Brain pericyte (primary cell): Measurements from ENCODE around the gene TCF7L2.

ENCODE experiments used
- DNase-seq: peaks from one replicate; pipeline ENCODE4 v3.0.0-alpha.2; 2012; ENCODE audit warnings: low read depth, low spot score

Gene TCF7L2

DNA sequence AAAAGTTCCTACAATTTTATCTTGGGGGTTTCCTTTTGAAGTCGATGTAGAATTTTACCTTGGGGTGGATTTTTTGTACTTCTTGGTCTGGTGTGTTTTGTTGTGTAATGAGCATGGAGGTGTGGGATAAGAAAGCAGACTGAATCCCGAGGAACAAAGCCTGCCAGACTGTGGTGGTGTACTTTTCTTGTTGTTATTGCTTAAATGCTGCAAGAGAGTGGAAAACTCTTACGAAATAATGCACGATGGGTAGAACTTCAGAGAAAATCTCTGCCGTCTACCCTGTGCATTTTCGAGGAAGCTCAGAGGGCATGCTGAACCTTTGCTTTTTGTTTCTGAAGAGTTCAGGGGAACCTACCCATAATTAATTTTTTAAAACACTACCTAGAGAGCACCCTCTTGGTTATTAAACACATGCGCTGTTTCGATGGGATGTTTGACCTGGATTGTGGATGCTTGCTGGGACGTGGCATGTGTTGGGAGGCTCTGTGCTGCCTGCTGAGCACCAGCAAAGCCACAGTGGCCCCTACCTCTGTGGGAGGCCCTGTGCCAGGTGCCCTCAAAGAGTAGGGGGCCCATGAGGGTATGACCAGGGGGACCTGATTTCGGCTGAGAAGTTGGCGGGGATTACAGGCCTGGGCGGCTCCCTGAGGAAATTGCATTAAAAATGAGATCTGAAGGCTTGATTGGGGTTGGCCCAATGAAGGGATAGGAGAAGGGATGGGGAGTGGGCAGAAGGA, 94.1 kb downstream of the TCF7L2 start:
- no peak for DNase-seq

- DNase-seq = no peak
Measured at GRCh38 chr10:113045147-113046055, 95.4 kb downstream of the TCF7L2 start.

DNA sequence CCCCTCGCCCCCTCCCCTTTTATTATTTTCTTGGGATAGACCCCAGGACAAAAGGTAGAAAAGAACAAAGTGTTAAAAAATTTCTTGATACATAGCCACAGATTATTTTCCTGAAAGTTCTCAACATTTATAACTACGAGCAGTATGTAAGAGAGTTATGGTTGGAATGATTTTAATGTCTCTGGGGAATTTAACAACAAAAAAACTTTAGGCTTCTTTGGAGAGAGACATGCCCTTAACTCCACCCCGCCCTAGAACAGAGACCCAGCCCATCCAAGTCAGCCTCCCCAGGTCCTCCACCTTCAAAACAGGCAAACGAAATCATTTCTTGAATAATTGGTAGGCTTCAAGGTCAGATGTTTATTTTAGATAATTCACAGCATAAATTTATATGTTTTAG, 97.1 kb downstream of the TCF7L2 start:
- no peak for DNase-seq

- no peak for DNase-seq
Measured at GRCh38 chr10:113047605-113047962, 97.5 kb downstream of the TCF7L2 start.

GRCh38 chr10:113047963-113048781, 98.1 kb downstream of the TCF7L2 start:
- DNase-seq = no peak

DNA sequence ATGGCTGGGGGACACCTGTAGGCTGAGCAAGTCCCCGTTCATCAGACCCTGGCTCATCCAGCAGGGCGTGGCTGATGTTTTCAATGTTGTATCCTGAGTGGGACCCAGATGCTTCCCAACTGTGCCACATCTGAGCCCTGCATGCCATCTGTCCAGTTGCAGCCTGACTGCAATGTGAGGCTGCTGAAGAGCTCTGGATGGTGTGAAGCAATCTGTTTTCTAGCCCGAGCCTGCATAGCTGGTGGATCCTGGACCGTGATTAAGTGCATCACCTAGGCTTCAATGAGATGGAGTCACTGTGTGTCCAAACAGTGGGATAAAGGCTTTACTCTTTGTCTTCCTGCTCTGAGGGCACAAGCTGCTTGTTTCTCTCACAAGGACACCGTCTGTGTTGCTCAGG, 99.8 kb downstream of the TCF7L2 start:
- DNase-seq = no peak

- DNase-seq = no peak
Measured at GRCh38 chr10:113052076-113052830, 102.2 kb downstream of the TCF7L2 start.

- DNase-seq = no peak
Measured at GRCh38 chr10:113053091-113053490, 103.0 kb downstream of the TCF7L2 start.

- no peak for DNase-seq
Measured at GRCh38 chr10:113053881-113054280, 103.8 kb downstream of the TCF7L2 start.

DNA sequence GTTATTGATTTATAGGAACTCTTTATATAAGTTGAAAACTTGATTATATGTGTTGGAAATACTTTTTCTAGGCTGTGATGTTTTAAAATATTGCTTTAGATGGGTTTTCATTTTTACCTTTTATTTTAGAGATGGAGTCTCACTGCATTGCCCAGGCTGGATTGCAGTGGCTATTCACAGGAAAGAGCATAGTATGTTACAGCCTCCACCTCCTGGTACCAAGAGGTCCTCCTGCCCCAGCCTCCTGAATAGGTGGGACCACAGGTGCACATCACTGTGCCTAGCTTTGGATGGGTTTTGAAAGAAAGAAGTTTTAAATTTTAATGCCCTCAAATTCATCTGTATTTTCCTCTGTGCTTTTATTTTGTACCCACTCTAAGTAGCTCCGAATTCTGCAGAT, 105.4 kb downstream of the TCF7L2 start:
- no peak for DNase-seq

DNA sequence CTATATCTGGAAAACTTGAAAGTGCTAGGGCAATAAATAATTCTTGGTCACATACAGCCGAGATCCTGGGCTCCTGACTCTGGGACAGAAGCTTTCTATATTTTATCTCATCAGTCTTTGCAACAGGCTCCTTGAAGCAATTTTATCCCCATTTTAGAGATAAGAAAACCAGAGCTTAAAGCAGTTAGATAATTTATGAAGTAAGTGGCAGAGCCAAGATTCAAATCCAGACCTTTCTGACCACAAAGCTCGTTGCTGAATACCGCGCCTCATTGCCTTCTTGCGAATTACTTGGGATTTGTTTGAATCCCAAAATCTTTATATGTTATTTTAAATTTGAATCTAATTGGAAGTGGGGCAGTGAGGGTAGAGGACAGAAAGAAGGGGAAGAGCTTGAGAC, 106.0 kb downstream of the TCF7L2 start:
- no peak for DNase-seq

DNA sequence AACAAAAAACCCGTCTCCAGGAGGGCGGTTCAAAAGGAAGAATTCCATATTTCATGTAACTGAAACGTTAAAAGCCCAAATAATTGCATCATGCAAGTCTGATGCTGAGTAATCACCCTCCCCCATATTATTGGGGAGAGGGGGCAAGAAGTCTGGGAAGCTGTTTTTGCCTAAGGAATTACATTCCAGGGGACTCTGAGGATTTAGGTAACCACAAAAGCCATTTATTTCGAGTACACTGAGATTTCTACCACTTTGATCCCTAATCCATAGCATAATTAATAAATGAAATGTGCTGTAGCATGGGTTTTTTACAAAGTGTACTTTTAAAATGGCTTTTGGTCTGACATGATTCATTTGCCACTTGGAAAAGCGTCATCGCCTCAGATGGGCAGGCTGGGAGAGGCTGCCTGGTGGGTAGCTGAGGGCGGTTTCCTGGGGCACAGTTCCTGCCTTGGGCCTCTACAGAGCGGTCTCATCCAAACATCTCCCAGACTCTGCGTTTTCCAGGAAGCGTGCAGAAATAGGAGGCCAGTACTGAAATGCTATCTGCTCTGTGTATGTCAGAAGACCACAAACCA, 106.5 kb downstream of the TCF7L2 start:
- DNase-seq = no peak

GRCh38 chr10:113057948-113058522, 108.0 kb downstream of the TCF7L2 start:
- no peak for DNase-seq

DNA sequence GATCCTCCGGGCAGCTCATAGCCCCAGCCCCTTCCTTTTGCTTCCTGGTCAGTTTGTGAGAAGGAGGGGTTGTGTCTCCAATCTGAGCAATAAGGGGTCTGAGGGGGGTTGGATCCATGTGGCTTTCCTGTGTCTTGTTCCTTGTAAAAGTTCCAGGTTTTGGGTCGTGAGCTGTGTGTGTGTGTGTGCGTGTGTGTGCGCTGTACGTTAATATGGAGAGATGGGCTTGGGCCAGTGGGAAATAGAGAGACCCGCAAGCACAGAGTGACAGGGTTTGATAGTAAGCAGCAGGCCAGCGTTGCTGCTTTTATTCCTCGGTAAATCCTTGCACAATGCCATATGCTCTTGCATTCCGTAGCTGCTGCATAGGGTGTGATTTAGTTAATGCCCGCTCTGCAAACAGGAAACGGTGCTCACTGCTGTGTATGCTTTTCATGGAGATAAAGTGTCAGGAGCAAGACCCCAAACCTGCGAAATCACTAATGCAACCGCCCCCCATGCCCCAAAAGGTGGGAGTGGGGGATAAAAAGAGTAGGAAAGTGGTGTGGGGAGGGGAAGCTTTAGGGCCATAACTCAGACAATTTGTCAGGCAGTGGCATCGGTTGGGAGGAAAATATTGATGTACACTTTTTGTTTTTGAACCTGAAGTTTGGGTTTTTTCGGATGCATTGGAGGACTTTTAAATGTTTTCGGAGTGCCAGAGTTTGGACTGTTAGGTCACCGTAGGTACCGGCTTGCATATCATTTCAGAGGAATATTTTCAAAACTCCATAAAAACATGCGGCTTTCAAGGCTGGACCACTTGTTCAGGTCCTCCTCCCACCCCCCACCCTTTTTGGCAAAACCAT, 108.7 kb downstream of the TCF7L2 start:
- DNase-seq = no peak

DNA sequence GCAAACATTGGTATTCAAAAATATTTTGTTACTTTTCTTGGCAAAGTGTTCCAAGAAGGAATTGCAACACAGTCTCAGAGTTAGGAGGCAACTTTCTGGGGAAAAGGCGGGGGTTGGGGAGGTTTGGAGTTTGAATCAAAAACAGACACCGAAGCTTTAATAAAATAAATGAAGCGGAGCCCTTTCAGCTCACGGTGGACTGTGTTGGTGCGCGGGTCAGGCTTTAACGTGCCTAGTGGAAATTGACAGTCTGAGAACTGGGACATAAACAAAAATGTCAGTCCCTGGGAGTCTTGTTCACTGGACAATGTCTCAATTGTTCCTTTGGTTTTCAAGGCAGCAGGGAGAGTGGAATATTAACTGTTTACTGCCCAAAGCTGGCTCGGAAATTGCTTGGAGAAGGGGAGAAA, 109.3 kb downstream of the TCF7L2 start:
- DNase-seq = no peak

- DNase-seq = no peak
Measured at GRCh38 chr10:113060201-113061053, 110.4 kb downstream of the TCF7L2 start.

DNA sequence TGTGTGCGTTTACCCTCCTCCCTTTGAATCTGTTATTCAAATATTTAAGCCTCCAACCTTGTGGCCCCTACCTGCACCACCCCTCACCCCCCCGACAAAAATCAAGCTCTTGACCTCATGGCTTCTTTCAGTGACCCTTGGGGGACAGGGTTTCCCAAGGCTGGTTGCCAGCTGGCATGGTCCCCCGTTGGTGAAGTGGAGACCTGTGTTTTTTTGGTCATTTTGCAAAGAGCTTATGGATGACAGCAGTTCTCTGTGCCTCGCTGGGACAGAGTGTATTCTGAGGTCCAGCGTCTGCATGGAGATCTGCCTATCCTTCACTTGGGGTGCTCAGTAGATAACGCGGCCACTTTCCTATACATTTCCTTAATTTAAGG, 111.0 kb downstream of the TCF7L2 start:
- DNase-seq = no peak

GRCh38 chr10:113061557-113061956, 111.5 kb downstream of the TCF7L2 start:
- DNase-seq = no peak
